ENCODE measurements around the gene C1QTNF12.
"Not testable (repeated sequence)": the region's sequence is repeated elsewhere in the genome, so short reads cannot be mapped to it uniquely, and the experiment has no call there.

Gene C1QTNF12

DNA sequence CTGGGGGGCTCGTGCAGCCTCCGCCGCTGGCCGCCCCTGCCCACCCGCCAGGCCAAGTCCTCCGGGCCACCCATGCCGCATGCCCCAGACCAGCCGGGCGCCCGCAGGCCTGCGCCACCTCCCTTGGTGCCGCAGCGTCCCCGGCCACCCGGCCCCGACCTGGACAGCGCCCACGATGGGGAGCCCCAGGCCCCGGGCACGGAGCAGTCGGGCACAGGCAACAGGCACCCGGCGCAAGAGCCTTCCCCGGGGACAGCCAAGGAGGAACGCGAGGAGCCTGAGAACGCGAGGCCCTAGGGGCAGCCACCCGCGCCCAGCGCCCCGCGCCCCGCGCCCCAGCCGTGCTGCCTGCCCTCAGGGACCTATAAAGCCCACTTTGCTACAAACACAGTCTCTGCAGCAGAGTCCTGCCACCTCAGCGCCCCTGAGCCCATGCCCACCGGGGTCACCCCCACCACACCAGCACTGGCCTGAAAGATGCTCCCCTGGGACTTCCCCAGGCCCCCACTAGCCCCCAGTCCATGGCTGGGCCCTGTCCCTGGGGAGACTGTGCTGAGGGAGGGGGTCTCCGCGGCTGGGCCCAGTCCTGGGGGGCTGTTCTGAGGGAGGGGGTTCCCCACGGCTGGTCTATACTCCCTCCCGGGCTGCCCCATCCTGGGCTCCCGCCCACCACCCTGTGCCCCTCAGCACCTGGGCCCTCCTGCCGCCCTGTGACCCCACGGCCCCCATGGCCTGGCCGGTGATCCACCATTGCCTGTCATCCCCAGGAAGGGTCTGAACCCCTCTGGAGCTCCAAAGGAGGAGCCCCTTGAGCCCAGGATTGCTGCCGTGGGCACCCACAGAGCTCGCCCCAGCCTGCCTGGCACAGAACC, 48.7 kb downstream of the C1QTNF12 start:
- no peak for TF ChIP-seq CTCF (IDR thresholded peaks at IDR 0.05; ENCODE audit: insufficient read depth, low read length, poor library complexity, severe bottlenecking)
- peak; percentile 3 for DNase-seq (ENCODE audit: extremely low read depth, insufficient read length)

DNA sequence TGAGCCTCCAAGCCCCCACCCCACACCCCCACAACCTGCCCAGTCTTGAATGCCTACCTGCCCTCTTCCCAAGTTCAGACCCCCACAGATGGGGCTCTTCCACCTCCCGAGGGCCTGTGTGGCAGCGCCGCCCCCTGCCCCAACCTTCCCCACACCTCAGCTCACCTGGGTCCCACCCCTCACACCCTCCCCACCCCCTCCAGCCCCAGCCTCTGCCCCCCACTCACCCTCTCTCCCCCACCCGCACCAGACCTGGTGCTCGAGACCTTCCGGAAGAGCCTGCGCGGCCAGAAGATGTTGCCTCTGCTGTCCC, 49.4 kb downstream of the C1QTNF12 start:
- no peak for DNase-seq (ENCODE audit: extremely low read depth, insufficient read length)
- H3K27me3 ChIP-seq (replicated peaks; ENCODE audit: control insufficient read depth, insufficient read depth, low read length) = no peaks in the 10 kb centered on the region
- H3K4me3 ChIP-seq (replicated peaks; ENCODE audit: low read depth, low read length) = no peak overlapping the region
- no peak for TF ChIP-seq CTCF (IDR thresholded peaks at IDR 0.05; ENCODE audit: insufficient read depth, low read length, poor library complexity, severe bottlenecking)
- no peaks in the 10 kb centered on the region for H3K36me3 ChIP-seq (ENCODE audit: control insufficient read depth, insufficient read depth, low read length)

More for the DNA sequence above, 48.7 kb downstream of the C1QTNF12 start:
- Histone ChIP-seq H3K4me3 (replicated peaks; ENCODE audit: low read depth, low read length) (no peak overlapping the region), H3K36me3 (ENCODE audit: control insufficient read depth, insufficient read depth, low read length) (no peaks in the 10 kb centered on the region), H3K27me3 (replicated peaks; ENCODE audit: control insufficient read depth, insufficient read depth, low read length) (no peaks in the 10 kb centered on the region)

DNA sequence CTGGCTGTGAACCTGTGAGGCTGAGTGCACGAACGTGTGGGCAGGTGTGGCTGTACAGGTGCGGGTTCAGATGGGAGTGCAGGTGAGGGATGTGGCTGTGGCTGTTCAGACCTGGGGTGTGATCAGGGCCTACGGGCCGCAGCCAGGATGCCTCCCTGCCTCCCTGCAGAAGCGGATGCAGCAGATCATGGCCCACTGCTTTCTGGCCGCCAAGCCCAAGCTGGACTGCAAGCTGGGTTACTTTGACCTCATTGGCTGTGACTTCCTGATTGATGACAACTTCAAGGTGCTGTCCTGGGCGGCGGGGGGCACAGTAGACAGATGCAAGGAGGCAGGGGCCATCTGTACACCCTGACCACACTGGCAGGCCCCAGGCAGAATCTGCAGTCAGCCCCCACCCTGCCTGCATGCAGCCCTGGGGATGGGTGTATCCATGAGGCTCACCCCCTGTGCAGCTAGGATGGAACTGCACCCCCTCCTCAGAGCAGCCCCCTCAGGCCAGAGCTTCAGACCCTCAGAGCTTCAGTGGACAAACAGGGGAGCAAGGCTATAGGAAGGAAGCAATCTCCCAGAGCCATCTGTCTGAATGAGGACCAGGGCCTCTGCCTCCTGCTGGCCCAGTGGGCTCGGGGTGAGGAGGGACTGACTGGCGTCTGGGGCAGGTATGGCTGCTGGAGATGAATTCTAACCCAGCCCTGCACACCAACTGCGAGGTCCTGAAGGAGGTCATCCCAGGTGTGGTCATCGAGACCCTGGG, 49.9 kb downstream of the C1QTNF12 start:
- no peaks in the 10 kb centered on the region for H3K36me3 ChIP-seq (ENCODE audit: control insufficient read depth, insufficient read depth, low read length)
- DNase-seq (ENCODE audit: extremely low read depth, insufficient read length) = peak; percentile 3
- TF ChIP-seq CTCF (IDR thresholded peaks at IDR 0.05; ENCODE audit: insufficient read depth, low read length, poor library complexity, severe bottlenecking) = no peak
- H3K27me3 ChIP-seq (replicated peaks; ENCODE audit: control insufficient read depth, insufficient read depth, low read length) = no peaks in the 10 kb centered on the region
- H3K4me3 ChIP-seq (replicated peaks; ENCODE audit: low read depth, low read length) = no peak overlapping the region

- H3K36me3 ChIP-seq (ENCODE audit: control insufficient read depth, insufficient read depth, low read length); DNase-seq (ENCODE audit: extremely low read depth, insufficient read length); H3K4me3 ChIP-seq (replicated peaks; ENCODE audit: low read depth, low read length); H3K27me3 ChIP-seq (replicated peaks; ENCODE audit: control insufficient read depth, insufficient read depth, low read length): not testable (repeated sequence)
Observed at GRCh38 chr1:1195726-1196125, 50.8 kb downstream of the C1QTNF12 start.

DNA sequence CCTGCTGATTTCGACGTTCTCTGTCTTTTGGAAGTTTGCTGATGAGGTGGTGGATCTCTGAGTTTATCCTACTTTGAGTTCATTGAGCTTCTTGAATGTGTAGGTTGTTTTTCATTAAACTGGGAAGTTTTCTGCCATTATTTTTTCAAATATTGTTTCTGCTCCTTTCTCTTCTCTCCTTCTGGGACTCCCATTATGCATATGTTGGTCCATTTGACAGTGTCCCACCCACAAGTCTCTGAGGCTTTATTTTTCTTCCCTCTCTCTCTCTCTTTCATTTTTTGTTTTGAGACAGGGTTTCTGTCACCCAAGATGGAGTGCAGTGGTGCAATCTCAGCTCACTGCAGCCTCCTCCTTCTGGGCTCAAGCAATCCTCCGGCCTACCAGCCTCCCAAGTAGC, 51.8 kb downstream of the C1QTNF12 start:
- H3K27me3 ChIP-seq (replicated peaks; ENCODE audit: control insufficient read depth, insufficient read depth, low read length) = no peaks in the 10 kb centered on the region
- DNase-seq (ENCODE audit: extremely low read depth, insufficient read length) = no peak
- no peak overlapping the region for H3K4me3 ChIP-seq (replicated peaks; ENCODE audit: low read depth, low read length)
- no peaks in the 10 kb centered on the region for H3K36me3 ChIP-seq (ENCODE audit: control insufficient read depth, insufficient read depth, low read length)
- no peak for TF ChIP-seq CTCF (IDR thresholded peaks at IDR 0.05; ENCODE audit: insufficient read depth, low read length, poor library complexity, severe bottlenecking)

Data from GM06990 (cell line).